Measurements from ENCODE around the gene PPP4R3B.

- TF ChIP-seq CTCF (IDR thresholded peaks at IDR 0.05) (no peak), POLR2A (IDR thresholded peaks at IDR 0.05) (no peak)
Measured at GRCh38 chr2:55550368-55551102, 66.9 kb downstream of the PPP4R3B start.
